Retinal pigment epithelial cell (primary cell): Measurements from ENCODE around the gene B3GNT3.
A peak's percentile ranks its signal among the peaks of the same experiment; 100 is the strongest.

ENCODE experiments used
- DNase-seq: peaks from one replicate; pipeline ENCODE4 v3.0.0-alpha.2; 2010; ENCODE audit warnings: low read depth
- H3K4me3 ChIP-seq: 2 replicates; pipeline ENCODE4 v1.5.1; 2011; ENCODE audit warnings: mild to moderate bottlenecking, low read length, control low read depth, moderate library complexity
- CTCF ChIP-seq: conservative IDR thresholded peaks from 2 replicates; pipeline ENCODE4 v1.5.1; 2011; ENCODE audit warnings: low read depth, low read length, control low read depth, inconsistent platforms

B3GNT3 gene

DNA sequence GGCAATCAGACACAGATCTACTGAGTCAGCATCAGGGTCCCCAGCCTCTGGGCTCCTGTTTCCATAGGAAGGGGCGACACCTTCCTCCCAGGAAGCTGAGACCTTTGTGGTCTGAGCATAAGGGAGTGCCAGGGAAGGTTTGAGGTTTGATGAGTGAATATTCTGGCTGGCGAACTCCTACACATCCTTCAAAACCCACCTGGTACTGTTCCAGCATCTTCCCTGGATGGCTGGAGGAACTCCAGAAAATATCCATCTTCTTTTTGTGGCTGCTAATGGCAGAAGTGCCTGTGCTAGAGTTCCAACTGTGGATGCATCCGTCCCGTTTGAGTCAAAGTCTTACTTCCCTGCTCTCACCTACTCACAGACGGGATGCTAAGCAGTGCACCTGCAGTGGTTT is 17.2 kb downstream of the B3GNT3 start:
- no peak overlapping the region for H3K4me3 ChIP-seq
- no peak for TF ChIP-seq CTCF
- DNase-seq = no peak

DNA sequence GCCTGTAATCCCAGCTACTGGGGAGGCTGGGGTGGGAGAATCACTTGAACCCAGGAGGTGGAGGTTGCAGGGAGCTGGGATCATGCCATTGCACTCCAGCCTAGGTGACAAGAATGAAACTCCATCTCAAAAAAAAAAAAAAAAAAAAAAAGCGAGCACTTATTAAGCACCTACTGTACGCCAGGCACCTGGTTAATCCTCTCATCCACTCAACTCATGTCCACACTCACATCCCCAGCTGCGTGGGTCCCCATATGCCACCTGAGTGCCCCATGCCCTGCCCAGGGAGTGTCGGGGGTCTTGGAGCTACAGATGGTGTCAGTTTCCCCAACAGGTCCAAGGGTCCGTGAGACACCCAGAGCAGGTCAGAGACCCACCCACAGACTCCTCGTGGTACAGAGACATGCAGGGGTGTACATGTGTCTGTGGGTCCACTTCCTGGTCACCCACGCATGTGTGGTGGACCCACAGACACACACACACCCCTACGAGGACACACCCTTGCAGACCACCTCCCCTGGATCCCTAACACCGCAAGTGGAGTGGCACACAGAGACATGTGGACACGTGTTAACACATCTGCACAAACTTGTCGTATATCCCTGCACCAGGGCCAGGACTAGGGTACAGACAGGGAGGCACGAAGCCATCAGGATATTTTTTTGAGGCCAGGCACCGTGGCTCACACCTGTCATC is 22.9 kb downstream of the B3GNT3 start:
- no peak overlapping the region for H3K4me3 ChIP-seq
- DNase-seq = no peak
- TF ChIP-seq CTCF = no peak

DNA sequence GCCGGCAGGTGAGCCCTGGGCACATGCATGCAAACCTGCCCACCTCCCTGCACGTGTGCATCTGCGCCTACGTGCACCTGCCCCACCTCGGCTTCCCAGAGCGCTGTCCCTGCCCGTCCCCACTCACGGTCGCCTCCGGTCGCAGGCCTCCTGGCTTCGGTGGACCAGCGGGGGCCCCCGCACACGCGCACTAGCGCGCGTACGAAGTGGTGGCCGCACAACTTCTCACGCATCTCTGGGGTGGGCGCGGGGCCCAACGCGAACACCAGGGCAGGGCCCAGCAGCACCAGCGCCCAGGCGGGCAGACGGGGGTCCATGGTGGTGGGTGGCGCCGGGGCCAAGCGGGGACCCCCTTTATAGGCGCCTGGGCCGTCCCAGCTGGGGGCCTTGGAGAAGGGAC is 26.3 kb downstream of the B3GNT3 start, which contains the start of gene INSL3:
Gene INSL3, minus strand, starts transcription at position 330 of the 400 bp plus-strand sequence. Its CDS starts 13 bp downstream, at position 317.
- no peak for TF ChIP-seq CTCF
- H3K4me3 ChIP-seq = no peak within 1 kb of the TSS
- DNase-seq = no peak

GRCh38 chr19:17824339-17824738 is 29.4 kb downstream of the B3GNT3 start:
- H3K4me3 ChIP-seq = no peak overlapping the region
- DNase-seq = no peak
- no peak for TF ChIP-seq CTCF

GRCh38 chr19:17826508-17827056 is 31.6 kb downstream of the B3GNT3 start:
- H3K4me3 ChIP-seq = no peak overlapping the region
- no peak for DNase-seq
- no peak for TF ChIP-seq CTCF

- TF ChIP-seq CTCF = peak; percentile 8
- peak overlapping the region; percentile 56 for H3K4me3 ChIP-seq
- DNase-seq = no peak
These were observed 35.1 kb downstream of the B3GNT3 start for GRCh38 chr19:17829855-17830566.
